ENCODE measurements around the gene EMSY. TPM values are rescaled to one million over a fixed set of nuclear protein-coding genes. Genes with fewer than 3 reads are reported as not detected.

The EMSY gene
- total and polyA plus RNA-seq, 2 donors (not counting 1 experiment from before 2014, with no cell fraction given): 27.4 to 59.7 TPM

DNA sequence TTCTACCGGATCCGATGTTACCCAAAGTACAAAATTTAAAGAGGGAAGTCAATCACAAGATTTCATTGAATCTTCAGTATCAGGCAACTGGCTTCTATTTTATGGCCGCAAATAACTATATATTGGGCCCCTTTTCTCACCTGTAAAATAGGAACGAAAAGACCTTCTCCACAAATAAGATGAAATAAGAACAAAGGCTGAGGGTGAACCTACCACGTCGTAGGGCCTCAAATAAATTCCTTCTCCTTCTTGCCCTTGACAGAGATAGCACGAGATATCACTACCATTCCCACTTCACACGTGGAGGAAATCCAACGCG lies 794 bp upstream of the EMSY start:
- CTCF ChIA-PET: no interaction called here
- no peaks in the 10 kb centered on the region for H3K9me3 Mint-ChIP-seq (ENCODE audit: insufficient read depth)

More for the DNA sequence above, 794 bp upstream of the EMSY start:
- Histone ChIP-seq H3K27me3 (replicated peaks in 1 of 4; ENCODE audit: control extremely low read depth in 1 of 4, control insufficient read depth in 3 of 4, insufficient read depth in 4 of 4, low read length in 3 of 4) (no peaks in the 10 kb centered on the region), H3K4me3 (ENCODE audit: control extremely low read depth in 1 of 5, extremely low read depth in 1 of 5, insufficient read depth in 1 of 5, low read depth in 2 of 5, low read length in 4 of 5) (peak overlapping the region; percentile 87 to 99 (median 97)), H3K9me3 (ENCODE audit: control extremely low read depth in 1 of 3, control insufficient read depth in 2 of 3, insufficient read depth in 1 of 3, low read length in 2 of 3) (no peaks in the 10 kb centered on the region), H3K4me2 (replicated peaks; ENCODE audit: low read depth, low read length, poor library complexity, severe bottlenecking) (peak overlapping the region; percentile 95), H3K4me1 (ENCODE audit: control insufficient read depth in 2 of 2, insufficient read depth in 2 of 2, low read length in 2 of 2) (peaks cover 19 to 23% of the 10 kb centered on the region in 2 donors), H4K20me1 (ENCODE audit: control insufficient read depth, insufficient read depth, low read length, poor library complexity, severe bottlenecking) (no peaks in the 10 kb centered on the region), H2AFZ (ENCODE audit: insufficient read depth, low read depth, low read length, poor library complexity, severe bottlenecking) (peak overlapping the region; percentile 90), H3K79me2 (ENCODE audit: control insufficient read depth, insufficient read depth, low read length) (peaks cover 40% of the 10 kb centered on the region), H3K27ac (ENCODE audit: low read length in 2 of 2) (peak overlapping the region; percentile 80 to 86), H3K9ac (ENCODE audit: low read length) (peak overlapping the region; percentile 92), H3K36me3 (replicated peaks in 1 of 2; ENCODE audit: control extremely low read depth in 1 of 2, control insufficient read depth in 1 of 2, extremely low read depth in 1 of 2, insufficient read depth in 2 of 2, low read length in 1 of 2) (peaks cover 0 to 5% of the 10 kb centered on the region in 2 experiments)
- H3K27me3 Mint-ChIP-seq: no peaks in the 10 kb centered on the region
- DNase-seq: no peak
- POLR2A ChIA-PET: no interaction called here
- peak overlapping the region; percentile 98 for H3K27ac Mint-ChIP-seq
- TF ChIP-seq EZH2 (IDR thresholded peaks at IDR 0.05; ENCODE audit: borderline replicate concordance, insufficient read depth, low read depth, low read length, poor library complexity, severe bottlenecking): no peak
- TF ChIP-seq, protein P1, sequence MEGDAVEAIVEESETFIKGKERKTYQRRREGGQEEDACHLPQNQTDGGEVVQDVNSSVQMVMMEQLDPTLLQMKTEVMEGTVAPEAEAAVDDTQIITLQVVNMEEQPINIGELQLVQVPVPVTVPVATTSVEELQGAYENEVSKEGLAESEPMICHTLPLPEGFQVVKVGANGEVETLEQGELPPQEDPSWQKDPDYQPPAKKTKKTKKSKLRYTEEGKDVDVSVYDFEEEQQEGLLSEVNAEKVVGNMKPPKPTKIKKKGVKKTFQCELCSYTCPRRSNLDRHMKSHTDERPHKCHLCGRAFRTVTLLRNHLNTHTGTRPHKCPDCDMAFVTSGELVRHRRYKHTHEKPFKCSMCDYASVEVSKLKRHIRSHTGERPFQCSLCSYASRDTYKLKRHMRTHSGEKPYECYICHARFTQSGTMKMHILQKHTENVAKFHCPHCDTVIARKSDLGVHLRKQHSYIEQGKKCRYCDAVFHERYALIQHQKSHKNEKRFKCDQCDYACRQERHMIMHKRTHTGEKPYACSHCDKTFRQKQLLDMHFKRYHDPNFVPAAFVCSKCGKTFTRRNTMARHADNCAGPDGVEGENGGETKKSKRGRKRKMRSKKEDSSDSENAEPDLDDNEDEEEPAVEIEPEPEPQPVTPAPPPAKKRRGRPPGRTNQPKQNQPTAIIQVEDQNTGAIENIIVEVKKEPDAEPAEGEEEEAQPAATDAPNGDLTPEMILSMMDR (IDR thresholded peaks at IDR 0.05): no peak
- no peak for ATAC-seq (ENCODE audit: low read depth)
- H3K4me3 Mint-ChIP-seq: peak overlapping the region; percentile 96
- peaks cover 35% of the 10 kb centered on the region for H3K4me1 Mint-ChIP-seq
- 0% methylated on average over 9 of the region's 10 CpGs for WGBS (ENCODE audit: insufficient coverage)
- intact Hi-C loops (cut with micrococcal nuclease): loop anchor here (1.0 to 10.0 kb wide), 6 partner anchors 63 to 1691 kb away; partner anchors contain the start of genes ALG8, DGAT2, GVQW3 and INTS4
